Fibroblast of skin of scalp (primary cell): ENCODE data around the gene PEX16.
"Not testable (repeated sequence)": the region's sequence is repeated elsewhere in the genome, so short reads cannot be mapped to it uniquely, and the experiment has no call there.

Source experiments
- DNase-seq: peaks from one replicate; pipeline ENCODE4 v3.0.0-alpha.2; 2013

Gene PEX16

GRCh38 chr11:45918331-45918941 lies 759 bp upstream of the PEX16 start:
- peak; percentile 73 for DNase-seq

GRCh38 chr11:45917286-45917622 lies 423 bp downstream of the PEX16 start:
- no peak for DNase-seq

DNA sequence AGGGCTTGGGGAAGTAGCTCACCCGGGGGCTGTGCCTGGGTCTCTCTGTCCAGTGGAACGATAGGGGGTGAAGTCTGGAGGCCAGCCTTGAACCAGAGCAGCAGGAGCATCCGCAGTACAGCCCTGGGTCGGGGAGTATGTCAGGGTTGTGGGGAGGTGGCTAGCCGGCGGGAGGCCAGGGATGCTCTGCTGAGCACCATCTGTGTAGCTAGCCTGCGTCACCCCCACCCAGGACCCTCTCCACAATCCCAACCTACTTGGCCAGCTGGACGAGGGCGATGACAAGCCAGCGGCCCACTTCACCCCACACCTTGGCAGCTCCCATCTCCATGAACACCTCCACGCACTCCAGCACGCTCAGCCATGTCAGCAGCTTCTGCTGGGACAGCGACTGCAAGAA lies 2.2 kb downstream of the PEX16 start:
- DNase-seq: no peak

DNA sequence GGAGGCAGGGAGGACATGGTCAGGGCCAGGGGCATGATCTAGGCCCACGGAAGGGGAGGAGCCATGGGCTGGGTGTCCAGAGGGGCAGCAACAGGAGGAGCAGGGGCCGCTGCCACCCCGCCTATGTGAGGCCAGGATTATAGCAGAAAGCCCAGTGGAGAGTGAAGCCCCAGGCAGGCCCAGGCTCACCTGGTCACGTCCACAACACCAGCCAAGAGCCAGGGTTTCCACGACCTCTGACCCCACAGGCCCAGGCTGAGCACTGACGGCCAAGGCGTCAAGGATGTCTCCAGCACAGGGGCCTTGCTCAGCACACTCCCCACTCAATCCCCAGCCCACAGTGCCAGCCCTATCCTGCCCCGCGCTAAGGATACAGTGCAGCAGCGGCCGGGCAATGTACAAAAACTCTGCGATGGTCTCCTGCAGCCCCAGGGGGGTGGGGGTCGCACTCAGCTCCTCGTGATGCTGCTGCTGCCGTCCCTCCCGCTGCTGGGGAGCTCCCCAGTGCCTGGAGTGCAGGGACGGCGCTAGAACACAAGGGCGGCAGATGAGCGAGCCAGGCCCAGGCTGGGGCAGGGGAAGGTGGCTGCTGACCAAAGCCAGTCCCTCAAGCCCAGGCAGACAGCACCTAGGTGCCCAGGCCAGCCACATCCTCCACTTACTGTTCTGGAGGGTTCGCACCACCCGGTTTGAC lies 3.6 kb downstream of the PEX16 start:
- no peak for DNase-seq

- DNase-seq: no peak
These were observed 4.2 kb downstream of the PEX16 start for GRCh38 chr11:45913514-45913913.

DNA sequence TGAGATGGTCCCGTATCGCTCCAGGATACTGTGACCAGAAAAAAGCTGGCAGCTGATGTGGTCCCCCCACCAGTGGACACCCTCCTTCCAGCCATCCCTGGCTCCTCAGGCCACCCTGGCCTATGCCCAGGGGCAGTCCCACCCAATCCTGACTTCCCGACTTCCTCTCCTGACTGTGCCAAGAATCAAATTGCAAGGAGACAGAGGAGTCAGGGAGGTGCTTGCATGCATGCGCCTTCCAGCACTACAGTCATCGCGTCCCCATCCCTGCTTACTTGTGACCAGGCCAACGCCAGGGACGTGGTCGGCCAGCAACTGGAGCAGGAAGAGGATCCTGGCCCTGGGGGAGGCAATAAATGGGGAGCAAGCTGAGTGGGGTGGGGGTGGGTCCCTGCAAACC lies 7.1 kb downstream of the PEX16 start:
- DNase-seq: no peak

GRCh38 chr11:45909594-45910475 lies 7.8 kb downstream of the PEX16 start:
- no peak for DNase-seq

DNA sequence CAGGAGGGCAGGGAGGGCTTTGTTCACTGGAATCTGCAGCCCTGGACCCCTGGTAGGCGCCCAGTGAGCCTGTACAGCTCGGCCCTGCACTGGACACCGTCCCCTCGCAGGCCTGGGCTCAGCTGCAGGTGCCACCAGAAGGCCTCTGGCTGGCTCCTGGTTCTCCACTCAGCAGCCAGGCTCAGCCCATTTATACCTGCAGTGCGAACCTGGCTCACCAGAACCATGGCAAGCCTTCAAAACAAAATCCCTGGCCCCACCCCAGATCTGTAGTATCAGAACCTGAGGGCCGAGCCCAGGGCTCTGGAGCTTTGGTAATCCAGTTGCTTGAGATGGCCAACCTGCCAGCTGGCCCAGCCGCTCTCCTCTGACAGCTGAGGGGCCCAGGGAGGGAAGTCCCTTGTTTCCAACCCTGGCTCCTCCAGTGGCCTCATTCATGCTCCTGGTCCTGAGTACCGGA lies 9.7 kb downstream of the PEX16 start:
- no peak for DNase-seq

- DNase-seq: no peak
These were observed 10.6 kb downstream of the PEX16 start, which contains the start of gene FREY1 for GRCh38 chr11:45906965-45907611. Gene FREY1, minus strand, starts transcription at chr11:45907271. Its CDS starts 26 bp downstream, at chr11:45907245.

DNA sequence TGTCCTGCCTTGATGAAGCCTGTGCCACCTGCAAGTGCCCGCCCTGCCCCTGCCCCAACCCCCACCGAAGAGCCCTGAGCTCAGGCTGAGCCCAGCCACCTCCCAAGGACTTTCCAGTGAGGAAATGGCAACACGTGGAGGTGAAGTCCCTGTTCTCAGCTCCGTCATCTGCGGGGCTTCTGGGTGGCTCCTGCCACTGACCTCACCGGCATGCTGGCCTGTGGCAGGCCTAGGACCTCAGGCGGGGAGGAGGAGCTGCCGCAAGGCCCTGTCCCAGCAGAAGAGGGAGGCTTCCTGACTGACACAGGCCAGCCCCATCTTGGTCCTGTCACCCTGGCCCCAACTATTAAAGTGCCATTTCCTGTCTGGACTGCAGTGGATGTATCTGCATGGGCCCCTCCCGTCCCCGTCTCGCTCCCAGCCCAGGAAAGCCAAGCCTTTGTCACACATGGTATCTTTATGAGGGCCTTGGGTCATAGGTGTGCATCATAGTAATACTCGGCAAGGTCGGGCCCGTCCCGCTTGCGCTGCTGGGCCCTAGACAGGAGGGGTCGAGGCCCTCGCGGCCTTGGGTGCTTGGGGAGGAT lies 11.5 kb downstream of the PEX16 start:
- no peak for DNase-seq

- not testable (repeated sequence) for DNase-seq
These were observed 12.1 kb downstream of the PEX16 start for GRCh38 chr11:45905576-45905975.

- DNase-seq: no peak
These were observed 12.6 kb downstream of the PEX16 start for GRCh38 chr11:45905095-45905494.

GRCh38 chr11:45904309-45904915 lies 13.3 kb downstream of the PEX16 start:
- no peak for DNase-seq

DNA sequence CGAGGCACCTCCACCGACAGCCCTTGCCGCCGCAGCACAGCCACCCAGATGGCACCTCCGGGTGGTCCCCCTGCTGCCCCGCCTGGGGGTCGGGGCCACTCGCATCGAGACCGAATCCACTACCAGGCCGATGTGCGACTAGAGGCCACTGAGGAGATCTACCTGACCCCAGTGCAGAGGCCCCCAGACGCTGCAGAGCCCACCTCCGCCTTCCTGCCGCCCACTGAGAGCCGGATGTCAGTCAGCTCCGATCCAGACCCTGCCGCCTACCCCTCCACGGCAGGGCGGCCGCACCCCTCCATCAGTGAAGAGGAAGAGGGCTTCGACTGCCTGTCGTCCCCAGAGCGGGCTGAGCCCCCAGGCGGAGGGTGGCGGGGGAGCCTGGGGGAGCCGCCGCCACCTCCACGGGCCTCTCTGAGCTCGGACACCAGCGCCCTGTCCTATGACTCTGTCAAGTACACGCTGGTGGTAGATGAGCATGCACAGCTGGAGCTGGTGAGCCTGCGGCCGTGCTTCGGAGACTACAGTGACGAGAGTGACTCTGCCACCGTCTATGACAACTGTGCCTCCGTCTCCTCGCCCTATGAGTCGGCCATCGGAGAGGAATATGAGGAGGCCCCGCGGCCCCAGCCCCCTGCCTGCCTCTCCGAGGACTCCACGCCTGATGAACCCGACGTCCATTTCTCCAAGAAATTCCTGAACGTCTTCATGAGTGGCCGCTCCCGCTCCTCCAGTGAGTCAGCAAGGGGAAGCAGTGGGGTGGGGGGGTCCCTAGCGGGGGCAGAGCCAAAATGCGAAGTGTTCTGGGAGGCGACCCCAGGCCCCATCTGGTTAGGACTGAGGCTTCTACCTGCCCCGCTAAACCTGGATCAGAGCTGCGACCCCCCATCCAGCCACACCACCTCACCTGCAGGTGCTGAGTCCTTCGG lies 15.0 kb downstream of the PEX16 start:
- no peak for DNase-seq

DNA sequence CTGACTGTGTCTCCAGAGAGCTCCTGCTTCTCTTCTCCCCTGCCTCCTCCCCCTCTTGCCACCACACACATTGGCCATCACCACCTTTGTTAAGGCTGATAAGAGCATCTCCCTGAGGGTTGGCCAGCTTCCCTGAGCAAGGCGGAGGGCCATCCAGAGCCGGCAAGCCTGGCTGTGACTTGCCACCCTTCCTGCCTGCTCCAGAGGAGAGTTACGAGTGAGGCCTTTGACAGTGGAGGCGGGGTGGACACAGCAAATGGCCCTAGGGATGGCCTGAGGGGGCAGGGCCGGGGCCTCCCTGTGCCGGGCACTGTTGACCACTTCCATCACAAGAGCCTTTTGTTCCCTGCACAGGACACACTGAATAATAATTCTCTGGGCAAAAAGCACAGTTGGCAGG lies 16.1 kb downstream of the PEX16 start:
- no peak for DNase-seq

DNA sequence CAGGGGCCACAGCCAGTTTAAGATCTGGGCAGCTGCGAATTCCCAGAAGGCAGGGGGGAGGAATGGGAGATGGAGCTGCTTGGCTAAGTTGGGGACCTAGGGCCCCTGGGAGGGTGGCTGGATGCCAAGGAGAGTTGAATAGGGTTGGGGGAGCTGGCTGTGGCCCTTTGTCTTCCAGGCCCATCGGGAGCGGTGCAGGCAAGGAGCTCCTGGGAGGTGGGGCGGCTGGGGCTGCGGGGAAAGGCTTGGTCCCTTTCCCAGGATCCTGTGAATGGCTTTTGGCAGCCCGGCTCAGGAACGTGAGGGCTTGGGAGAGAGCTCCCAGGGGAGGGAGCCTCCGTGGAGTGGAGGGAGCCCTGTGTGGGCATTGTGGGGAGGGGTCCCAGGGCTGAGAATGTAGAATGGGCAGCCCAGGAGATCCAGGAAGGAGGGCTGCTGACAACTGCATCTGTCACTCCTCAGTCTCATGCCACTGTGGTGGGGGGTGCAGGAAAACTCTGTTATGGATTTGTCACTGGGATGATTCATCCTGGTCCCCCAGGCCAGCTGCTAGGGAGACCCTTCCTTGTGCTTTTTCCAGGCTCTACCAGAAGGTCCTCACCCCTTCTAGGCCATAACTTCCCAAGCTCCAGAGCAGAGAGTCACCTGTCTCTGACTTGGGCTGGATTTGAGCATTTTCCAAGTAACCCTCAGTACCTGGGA lies 16.6 kb downstream of the PEX16 start:
- no peak for DNase-seq

GRCh38 chr11:45900175-45900800 lies 17.4 kb downstream of the PEX16 start:
- DNase-seq: not testable (repeated sequence)

DNA sequence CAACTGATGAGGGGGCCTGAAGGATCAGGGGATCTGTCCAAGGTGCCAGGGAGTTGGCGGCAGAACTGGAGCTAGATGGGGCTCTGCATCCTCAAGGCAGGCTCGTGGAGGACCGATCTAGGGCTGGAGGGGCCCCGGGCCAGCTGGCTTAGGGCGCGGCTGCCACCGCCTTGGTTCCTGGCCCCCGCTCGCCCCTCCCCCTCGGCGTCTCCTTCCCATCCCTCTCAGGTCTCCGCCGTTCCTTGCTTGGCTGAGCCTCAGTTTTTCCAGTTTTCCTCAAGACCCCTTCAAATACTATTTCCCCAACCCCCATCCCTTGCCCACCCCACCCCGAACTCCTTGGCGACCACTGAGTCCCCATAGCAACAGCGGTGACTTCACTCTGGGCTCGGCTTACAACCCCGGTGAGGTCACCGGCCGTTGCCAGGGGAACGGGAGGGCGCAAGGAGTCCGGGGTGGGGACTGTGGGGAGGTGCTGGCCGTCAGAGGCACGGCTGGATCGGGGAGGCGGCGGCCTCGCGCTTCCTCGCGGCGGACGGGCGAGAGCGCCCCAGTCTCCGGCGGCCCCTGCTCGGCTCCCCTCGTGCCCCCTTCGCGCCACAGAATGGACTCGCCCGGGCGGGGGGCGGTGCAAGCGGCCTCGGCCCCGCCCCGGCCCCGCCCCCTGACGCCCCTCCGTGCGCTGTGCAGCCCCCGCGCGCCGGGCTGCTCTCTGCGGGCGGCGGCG lies 18.1 kb downstream of the PEX16 start:
- DNase-seq: peak; percentile 87

GRCh38 chr11:45899086-45899447 lies 18.6 kb downstream of the PEX16 start:
- DNase-seq: no peak
